Gastrocnemius medialis (tissue), 4 donors: ENCODE data around the gene ATP2A1.

ENCODE experiments used
- POLR2A ChIP-seq, 2 donors: fragments of 450-650 bp; IDR thresholded peaks; one replicate each; pipeline ENCODE4 v1.6.1; 2017; ENCODE audit warnings: antibody characterized with exemption in 2 of 2, mild to moderate bottlenecking in 2 of 2, moderate library complexity in 2 of 2
- TF ChIP-seq, protein P1 (sequence below), 5 experiments: fragments of 450-650 bp in 3 of 5; fragments of 200-600 bp in 2 of 5; sonication (generic) in 2 of 5; IDR thresholded peaks in 4 of 5; conservative IDR thresholded peaks in 1 of 5; 1 replicate in 4 of 5; 2 replicates in 1 of 5; pipeline ENCODE4 v1.5.1; 2016 to 2019; ENCODE audit warnings: antibody characterized with exemption in 5 of 5, mild to moderate bottlenecking in 3 of 5, moderate library complexity in 3 of 5

GRCh38 chr16:28925386-28926228 lies 47.3 kb downstream of the ATP2A1 start:
- TF ChIP-seq, protein P1, sequence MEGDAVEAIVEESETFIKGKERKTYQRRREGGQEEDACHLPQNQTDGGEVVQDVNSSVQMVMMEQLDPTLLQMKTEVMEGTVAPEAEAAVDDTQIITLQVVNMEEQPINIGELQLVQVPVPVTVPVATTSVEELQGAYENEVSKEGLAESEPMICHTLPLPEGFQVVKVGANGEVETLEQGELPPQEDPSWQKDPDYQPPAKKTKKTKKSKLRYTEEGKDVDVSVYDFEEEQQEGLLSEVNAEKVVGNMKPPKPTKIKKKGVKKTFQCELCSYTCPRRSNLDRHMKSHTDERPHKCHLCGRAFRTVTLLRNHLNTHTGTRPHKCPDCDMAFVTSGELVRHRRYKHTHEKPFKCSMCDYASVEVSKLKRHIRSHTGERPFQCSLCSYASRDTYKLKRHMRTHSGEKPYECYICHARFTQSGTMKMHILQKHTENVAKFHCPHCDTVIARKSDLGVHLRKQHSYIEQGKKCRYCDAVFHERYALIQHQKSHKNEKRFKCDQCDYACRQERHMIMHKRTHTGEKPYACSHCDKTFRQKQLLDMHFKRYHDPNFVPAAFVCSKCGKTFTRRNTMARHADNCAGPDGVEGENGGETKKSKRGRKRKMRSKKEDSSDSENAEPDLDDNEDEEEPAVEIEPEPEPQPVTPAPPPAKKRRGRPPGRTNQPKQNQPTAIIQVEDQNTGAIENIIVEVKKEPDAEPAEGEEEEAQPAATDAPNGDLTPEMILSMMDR (IDR thresholded peaks at IDR 0.05 in 4 of 5, conservative IDR thresholded peaks at IDR 0.05 in 1 of 5) = peak in 1 of 5 experiments; percentile 16
- peak; percentile 7 to 43 for TF ChIP-seq POLR2A (IDR thresholded peaks at IDR 0.05)
